AG09309 (cell line): ENCODE results near the gene FIBCD1.
"Not testable (repeated sequence)": the region's sequence is repeated elsewhere in the genome, so short reads cannot be mapped to it uniquely, and the experiment has no call there.

Experiments
- DNase-seq: peaks from one replicate; pipeline ENCODE4 v3.0.0-alpha.2; 2010; ENCODE audit warnings: low read depth
- H3K4me3 ChIP-seq: 2 replicates; pipeline ENCODE4 v1.5.1; 2011; ENCODE audit warnings: mild to moderate bottlenecking, low read depth, low read length, moderate library complexity; ENCODE audit not compliant: control insufficient read depth
- TF ChIP-seq, protein P1 (sequence below): IDR thresholded peaks from 2 replicates; pipeline ENCODE4 v1.5.1; 2011; ENCODE audit warnings: mild to moderate bottlenecking, low read depth, low read length, inconsistent platforms; ENCODE audit not compliant: insufficient read depth, control insufficient read depth; ENCODE audit errors: missing control alignments

FIBCD1 gene

GRCh38 chr9:130961511-130962300 is 22.7 kb upstream of the FIBCD1 start:
- no peak for DNase-seq
- H3K4me3 ChIP-seq, result no peak overlapping the region
- TF ChIP-seq, protein P1, sequence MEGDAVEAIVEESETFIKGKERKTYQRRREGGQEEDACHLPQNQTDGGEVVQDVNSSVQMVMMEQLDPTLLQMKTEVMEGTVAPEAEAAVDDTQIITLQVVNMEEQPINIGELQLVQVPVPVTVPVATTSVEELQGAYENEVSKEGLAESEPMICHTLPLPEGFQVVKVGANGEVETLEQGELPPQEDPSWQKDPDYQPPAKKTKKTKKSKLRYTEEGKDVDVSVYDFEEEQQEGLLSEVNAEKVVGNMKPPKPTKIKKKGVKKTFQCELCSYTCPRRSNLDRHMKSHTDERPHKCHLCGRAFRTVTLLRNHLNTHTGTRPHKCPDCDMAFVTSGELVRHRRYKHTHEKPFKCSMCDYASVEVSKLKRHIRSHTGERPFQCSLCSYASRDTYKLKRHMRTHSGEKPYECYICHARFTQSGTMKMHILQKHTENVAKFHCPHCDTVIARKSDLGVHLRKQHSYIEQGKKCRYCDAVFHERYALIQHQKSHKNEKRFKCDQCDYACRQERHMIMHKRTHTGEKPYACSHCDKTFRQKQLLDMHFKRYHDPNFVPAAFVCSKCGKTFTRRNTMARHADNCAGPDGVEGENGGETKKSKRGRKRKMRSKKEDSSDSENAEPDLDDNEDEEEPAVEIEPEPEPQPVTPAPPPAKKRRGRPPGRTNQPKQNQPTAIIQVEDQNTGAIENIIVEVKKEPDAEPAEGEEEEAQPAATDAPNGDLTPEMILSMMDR, result no peak

DNA sequence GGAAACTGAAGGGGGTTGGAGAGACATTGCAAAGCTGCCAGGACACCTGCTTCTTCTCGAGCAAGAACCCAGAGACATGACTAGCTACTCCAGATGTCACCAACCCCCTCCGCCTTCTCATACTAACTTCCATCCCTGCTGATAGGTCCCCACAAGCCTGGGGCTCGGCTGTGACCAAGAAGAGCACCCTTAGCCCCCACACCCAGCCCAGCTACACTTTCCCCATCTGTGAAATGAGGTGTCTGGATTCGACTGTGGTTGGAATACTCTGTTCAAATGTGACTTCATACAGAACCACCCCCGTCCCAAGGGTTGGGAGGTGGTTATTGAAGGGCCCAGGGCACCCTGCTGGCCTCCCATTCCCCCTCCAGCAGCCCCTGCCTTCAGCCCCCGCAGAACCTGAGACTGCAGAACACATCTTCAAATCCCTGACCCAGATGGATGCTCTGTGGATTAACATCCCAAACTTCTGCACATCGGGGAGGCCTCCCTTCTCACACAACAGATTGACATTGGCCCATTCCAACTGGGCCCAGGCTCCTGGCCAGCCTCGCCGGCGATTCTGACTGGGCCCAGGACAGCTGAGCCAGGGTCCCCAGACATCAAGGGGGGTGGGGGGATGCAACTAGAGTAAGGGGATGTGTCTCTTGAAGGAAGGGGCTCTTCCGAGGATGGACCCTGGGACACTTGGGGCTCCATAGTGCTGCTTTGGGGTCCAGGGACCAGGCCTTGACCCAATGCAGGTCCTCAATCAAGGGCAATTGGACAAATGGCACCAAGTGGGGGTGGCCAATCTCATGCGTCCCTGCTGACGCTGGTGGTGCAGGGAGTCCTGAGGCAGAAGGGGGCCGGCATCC is 21.7 kb upstream of the FIBCD1 start:
- no peak for DNase-seq
- no peak overlapping the region for H3K4me3 ChIP-seq
- TF ChIP-seq, protein P1, result no peak

DNA sequence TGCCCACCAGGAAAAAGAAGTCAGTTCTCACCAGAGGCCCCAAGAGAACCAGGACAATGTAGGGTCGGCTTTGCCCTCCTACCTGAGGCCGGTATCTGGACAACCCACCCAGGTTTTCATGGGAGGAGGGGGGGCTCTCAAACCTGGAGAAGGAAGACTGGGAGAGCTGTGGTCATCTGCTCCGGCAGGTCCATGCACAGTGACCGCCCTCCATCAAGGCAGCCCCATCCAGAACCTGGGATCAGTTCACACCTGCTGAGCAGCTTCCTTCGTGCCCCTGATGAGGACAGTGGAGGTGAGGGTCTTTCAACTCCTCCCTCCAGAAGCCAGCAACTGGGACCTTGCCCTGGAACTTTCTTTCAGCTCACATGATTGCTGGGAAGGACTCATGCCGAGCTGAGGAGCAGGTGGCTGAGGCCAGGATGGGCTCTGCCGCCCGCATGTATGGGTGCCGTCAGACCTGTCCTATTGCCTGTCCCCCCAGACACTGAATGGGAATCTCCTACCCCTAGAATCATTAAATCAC is 20.8 kb upstream of the FIBCD1 start:
- H3K4me3 ChIP-seq, result no peak overlapping the region
- no peak for DNase-seq
- TF ChIP-seq, protein P1, result no peak

DNA sequence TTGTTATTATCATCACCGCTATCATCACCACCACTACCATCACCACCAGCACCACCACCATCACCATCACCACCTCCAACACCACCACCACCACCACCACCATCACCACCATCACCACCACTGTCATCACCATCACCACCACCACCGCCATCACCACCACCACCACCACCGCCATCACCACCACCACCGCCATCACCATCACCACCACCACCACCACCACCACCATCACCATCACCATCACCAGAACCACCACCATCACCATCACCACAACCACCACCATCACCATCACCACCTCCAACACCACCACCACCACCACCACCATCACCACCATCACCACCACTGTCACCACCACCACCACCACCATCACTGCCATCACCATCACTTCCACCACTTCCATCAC is 19.5 kb upstream of the FIBCD1 start:
- not testable (repeated sequence) for H3K4me3 ChIP-seq, DNase-seq

DNA sequence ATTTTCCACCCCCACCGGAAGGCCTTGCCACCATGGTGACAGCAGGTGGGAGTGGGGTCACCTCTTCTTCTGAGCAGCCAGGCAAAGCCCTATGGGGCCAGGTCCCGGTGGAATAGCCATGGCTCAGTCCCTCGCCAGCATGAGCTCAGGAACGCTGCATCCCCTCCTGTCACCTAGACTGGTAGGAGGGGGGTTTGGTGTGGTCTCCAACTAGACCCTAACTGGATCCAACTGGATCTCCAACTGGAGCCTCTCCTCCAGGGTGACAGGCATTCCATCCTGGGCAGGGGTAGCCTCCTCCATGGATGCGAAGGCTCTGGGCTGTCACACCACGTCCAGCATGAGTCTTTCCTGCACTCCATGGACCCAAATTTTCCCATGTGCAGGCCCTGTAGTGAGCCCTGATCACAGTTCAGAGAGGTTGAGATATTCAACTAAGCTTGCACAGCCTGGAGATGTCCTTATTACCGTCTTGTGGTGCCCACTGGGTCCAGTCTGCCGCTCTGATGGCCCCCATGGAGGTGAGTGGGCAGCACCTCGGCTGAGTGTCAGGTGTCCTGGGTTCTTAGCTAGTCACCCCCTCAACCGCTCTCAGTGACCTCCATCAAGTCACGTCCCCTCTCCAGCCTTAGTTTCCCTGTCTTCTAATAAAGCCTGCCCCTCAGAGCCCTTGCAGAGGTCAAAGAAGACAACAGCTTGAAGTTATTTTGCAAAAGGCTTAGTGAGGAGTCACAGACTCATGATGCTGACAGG is 18.6 kb upstream of the FIBCD1 start:
- no peak overlapping the region for H3K4me3 ChIP-seq
- no peak for DNase-seq
- TF ChIP-seq, protein P1, result no peak

- TF ChIP-seq, protein P1, result no peak
- no peak overlapping the region for H3K4me3 ChIP-seq
- DNase-seq, result no peak
Observed at GRCh38 chr9:130956636-130957450, 17.8 kb upstream of the FIBCD1 start.
